Endothelial cell of umbilical vein (primary cell): ENCODE results near the gene CLSTN2. TPM values are rescaled to one million over a fixed set of nuclear protein-coding genes. Genes with fewer than 3 reads are reported as not detected.

Experiments used
- BruUV-seq: library from RNA; stranded (reverse); fragments of 400-500 nt; replicated peaks from 2 replicates; lab custom pipeline; 2021; lab: Mats Ljungman, UMichigan
- CTCF ChIA-PET: fragments of 300-600, 350-600 bp; sonication (Branson Sonifier 250); formaldehyde crosslinking; loops from one replicate; lab custom pipeline; 2021; ENCODE audit warnings: antibody characterized with exemption, inconsistent platforms; lab: Charles Lee
- POLR2A ChIA-PET: fragments of 300-600, 350-600 bp; sonication (Branson Sonifier 250); formaldehyde crosslinking; loops from one replicate; lab custom pipeline; 2021; ENCODE audit warnings: antibody characterized with exemption, inconsistent platforms; lab: Charles Lee
- DNase-seq: peaks from one replicate; pipeline ENCODE4 v3.0.0-alpha.2; 2011; ENCODE audit warnings: low read depth, low spot score
- FAIRE-seq: peaks from 2 replicates; lab custom pipeline; 2011; peaks lifted over from hg19 to GRCh38; lab: Jason Lieb, UNC
- H2AFZ ChIP-seq: 2 replicates; pipeline ENCODE4 v1.6.0; 2012; ENCODE audit warnings: low read depth, low read length, control low read depth, inconsistent platforms
- H3K27ac ChIP-seq: 2 replicates; pipeline ENCODE4 v1.5.1; 2011; ENCODE audit warnings: low read depth, mild to moderate bottlenecking, control low read depth, low read length, moderate library complexity; ENCODE audit not compliant: insufficient read depth
- H3K27me3 ChIP-seq, 2 experiments: 2 replicates each; pipeline versions ENCODE4 v1.6.0 to v1.6.1; 2011; ENCODE audit warnings: low read length in 2 of 2, mixed read lengths in 1 of 2; ENCODE audit not compliant: control insufficient read depth in 2 of 2, insufficient read depth in 2 of 2
- H3K36me3 ChIP-seq, 2 experiments: 2 replicates in 1 of 2; 3 replicates in 1 of 2; pipeline ENCODE4 v1.5.1; 2011; ENCODE audit warnings: low read length in 2 of 2, mild to moderate bottlenecking in 1 of 2, moderate library complexity in 1 of 2; ENCODE audit not compliant: control insufficient read depth in 2 of 2, insufficient read depth in 2 of 2; ENCODE audit errors: extremely low read depth in 1 of 2
- H3K4me1 ChIP-seq: 3 replicates; pipeline ENCODE4 v1.5.1; 2011; ENCODE audit warnings: mild to moderate bottlenecking, low read length; ENCODE audit not compliant: control insufficient read depth, insufficient read depth; ENCODE audit errors: extremely low read depth
- H3K4me2 ChIP-seq: 2 replicates; pipeline ENCODE4 v1.6.1; 2011; ENCODE audit warnings: low read length, control low read depth, mixed read lengths; ENCODE audit not compliant: insufficient read depth
- H3K4me3 ChIP-seq, 3 experiments: fragments of 200-600 bp in 1 of 3; sonication (generic), shearing (Covaris generic) in 1 of 3; replicated peaks in 1 of 3; 2 replicates each; pipeline ENCODE4 v1.5.1; 2011 to 2016; ENCODE audit warnings: control low read depth in 3 of 3, low read length in 3 of 3, mild to moderate bottlenecking in 2 of 3, inconsistent platforms in 1 of 3, low read depth in 1 of 3, moderate library complexity in 1 of 3; ENCODE audit not compliant: insufficient read depth in 1 of 3
- H3K79me2 ChIP-seq: 2 replicates; pipeline ENCODE4 v1.6.0; 2012; ENCODE audit warnings: low read length, inconsistent platforms; ENCODE audit not compliant: control insufficient read depth, insufficient read depth
- H3K9ac ChIP-seq: replicated peaks from 2 replicates; pipeline ENCODE3; 2011; ENCODE audit warnings: low read length, control low read depth; ENCODE audit not compliant: insufficient read depth; ENCODE audit errors: extremely low read depth
- H3K9me1 ChIP-seq: replicated peaks from 3 replicates; pipeline ENCODE4 v1.6.0; 2011; ENCODE audit warnings: mild to moderate bottlenecking, low read length; ENCODE audit not compliant: control insufficient read depth, insufficient read depth; ENCODE audit errors: extremely low read depth
- H3K9me3 ChIP-seq: replicated peaks from 2 replicates; pipeline ENCODE4 v1.5.1; 2012; ENCODE audit warnings: low read length, inconsistent platforms; ENCODE audit not compliant: control insufficient read depth, insufficient read depth
- H4K20me1 ChIP-seq: replicated peaks from 2 replicates; pipeline ENCODE3; 2011; ENCODE audit warnings: mild to moderate bottlenecking, low read length; ENCODE audit not compliant: control insufficient read depth, insufficient read depth; ENCODE audit errors: extremely low read depth
- EZH2 ChIP-seq: IDR thresholded peaks from 2 replicates; pipeline ENCODE4 v1.6.1; 2012; ENCODE audit warnings: borderline replicate concordance, low read depth, mild to moderate bottlenecking, moderate library complexity, low read length, inconsistent platforms; ENCODE audit not compliant: severe bottlenecking
- FOS ChIP-seq: IDR thresholded peaks from 2 replicates; pipeline ENCODE4 v1.6.1; 2011; ENCODE audit warnings: mild to moderate bottlenecking, low read length, moderate library complexity, borderline replicate concordance; ENCODE audit not compliant: insufficient read depth
- GATA2 ChIP-seq: IDR thresholded peaks from 2 replicates; pipeline ENCODE4 v1.7.0; 2011; ENCODE audit warnings: low read depth, mild to moderate bottlenecking, moderate library complexity, mixed read lengths, low read length; ENCODE audit not compliant: insufficient read length, insufficient read depth
- JUN ChIP-seq: IDR thresholded peaks from 2 replicates; pipeline ENCODE4 v1.6.1; 2011; ENCODE audit warnings: borderline replicate concordance, low read depth; ENCODE audit not compliant: insufficient read length, insufficient read depth
- MYC ChIP-seq: IDR thresholded peaks from one replicate; pipeline ENCODE4 v1.6.1; 2011; ENCODE audit warnings: mild to moderate bottlenecking, low read depth, low read length
- POLR2A ChIP-seq: IDR thresholded peaks from 2 replicates; pipeline ENCODE4 v1.6.1; 2012; ENCODE audit warnings: low read depth, mild to moderate bottlenecking, control low read depth, low read length
- POLR2AphosphoS5 ChIP-seq: IDR thresholded peaks from 2 replicates; pipeline ENCODE4 v1.6.1; 2012; ENCODE audit warnings: low read depth, mild to moderate bottlenecking, control low read depth, low read length, moderate library complexity; ENCODE audit not compliant: insufficient read depth
- dilution Hi-C: fragments of 300-500 bp; cut with MboI; formaldehyde crosslinking; loops from one replicate; pipeline ENCODE4 v1.15.0; 2019; ENCODE audit warnings: low sequenced_read_pairs; ENCODE audit not compliant: extremely low pct_ligation_motif_present
- intact Hi-C: fragments of 100-400 bp; cut with micrococcal nuclease; formaldehyde crosslinking; loops from one replicate; pipeline ENCODE4 v1.10.0; 2022
- polyA plus RNA-seq, 4 experiments: library from polyadenylated mRNA; depleted of rRNA in 3 of 4; stranded (reverse) in 3 of 4; unstranded in 1 of 4; fragments of >200 nt; gene quantifications; 2 replicates each; pipeline versions ENCODE4 v1.2.1 to v1.2.3, GENCODE V29; 2011 to 2012; ENCODE audit warnings: missing spikeins in 1 of 4
- total RNA-seq: library from RNA; stranded (reverse); gene quantifications from 2 replicates; pipeline ENCODE4 v1.2.3, GENCODE V29; 2021
- TF ChIP-seq, protein P1 (sequence below), 2 donors: IDR thresholded peaks; 1 replicate in 1 of 2; 2 replicates in 1 of 2; pipeline ENCODE4 v1.5.1; 2011; ENCODE audit warnings: low read length in 2 of 2, mild to moderate bottlenecking in 2 of 2, moderate library complexity in 2 of 2, control low read depth in 1 of 2, inconsistent platforms in 1 of 2, low read depth in 1 of 2; ENCODE audit not compliant: insufficient read depth in 1 of 2; ENCODE audit errors: extremely low read depth in 1 of 2
- TF ChIP-seq, protein P2 (sequence below): IDR thresholded peaks from 2 replicates; pipeline ENCODE4 v1.6.1; 2011; ENCODE audit not compliant: insufficient read depth, insufficient read length

Gene CLSTN2
- total and polyA plus RNA-seq, 2 donors (not counting 3 experiments of a cell fraction or from before 2014, with no cell fraction given), result 0.26 to 0.38 TPM

DNA sequence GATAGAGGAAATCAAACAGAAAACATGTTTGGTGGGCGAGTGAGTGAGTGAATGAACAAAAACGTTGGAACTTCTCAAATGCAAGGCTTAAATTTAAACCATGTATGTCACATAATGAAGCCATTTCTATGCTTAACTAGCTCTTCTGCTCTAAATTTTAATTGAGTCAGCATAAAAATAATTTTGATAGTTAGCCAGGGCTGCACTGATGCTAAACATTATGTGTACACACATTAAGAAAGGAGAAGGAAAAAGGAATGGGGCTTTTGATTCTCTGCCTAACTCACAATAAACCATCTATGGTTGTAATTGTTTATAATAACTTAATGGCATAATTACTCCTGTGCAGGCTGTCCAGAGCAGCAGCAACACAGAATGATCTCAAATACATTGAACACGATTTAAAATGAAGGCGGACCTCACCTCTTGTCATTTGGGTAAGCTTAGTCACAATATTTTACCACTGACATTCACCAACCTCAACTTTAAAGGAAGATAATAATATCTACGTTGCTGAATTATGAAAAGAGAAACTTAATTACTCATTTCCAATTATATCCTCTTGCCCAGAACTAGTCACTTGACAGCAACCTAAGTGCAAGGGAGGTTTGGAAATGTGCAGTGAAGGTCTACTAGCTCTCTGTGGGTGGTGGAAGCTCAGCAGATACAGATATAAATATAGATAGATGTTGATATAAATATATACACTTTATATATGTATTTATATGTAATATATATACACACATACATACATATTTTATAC is 424.4 kb downstream of the CLSTN2 start:
- H3K4me1 ChIP-seq, result no peaks in the 10 kb centered on the region
- no peaks in the 10 kb centered on the region for H3K36me3 ChIP-seq
- no peaks in the 10 kb centered on the region for H3K27me3 ChIP-seq
- DNase-seq (no peak), FAIRE-seq (no peak)
- no peaks in the 10 kb centered on the region for H3K9me3 ChIP-seq
- H3K4me2 ChIP-seq, result no peak overlapping the region
- no peak overlapping the region for H3K4me3 ChIP-seq
- CTCF ChIA-PET, result no interaction called here
- H3K9ac ChIP-seq, result no peak overlapping the region
- no peak overlapping the region for H3K27ac ChIP-seq
- H4K20me1 ChIP-seq, result no peaks in the 10 kb centered on the region
- POLR2A ChIA-PET, result no interaction called here
- intact Hi-C loops (no loop called here), dilution Hi-C loops (no loop called here)
- H3K79me2 ChIP-seq, result no peaks in the 10 kb centered on the region
- no peaks in the 10 kb centered on the region for H3K9me1 ChIP-seq
- TF ChIP-seq GATA2, result no peak
- TF ChIP-seq, protein P1, sequence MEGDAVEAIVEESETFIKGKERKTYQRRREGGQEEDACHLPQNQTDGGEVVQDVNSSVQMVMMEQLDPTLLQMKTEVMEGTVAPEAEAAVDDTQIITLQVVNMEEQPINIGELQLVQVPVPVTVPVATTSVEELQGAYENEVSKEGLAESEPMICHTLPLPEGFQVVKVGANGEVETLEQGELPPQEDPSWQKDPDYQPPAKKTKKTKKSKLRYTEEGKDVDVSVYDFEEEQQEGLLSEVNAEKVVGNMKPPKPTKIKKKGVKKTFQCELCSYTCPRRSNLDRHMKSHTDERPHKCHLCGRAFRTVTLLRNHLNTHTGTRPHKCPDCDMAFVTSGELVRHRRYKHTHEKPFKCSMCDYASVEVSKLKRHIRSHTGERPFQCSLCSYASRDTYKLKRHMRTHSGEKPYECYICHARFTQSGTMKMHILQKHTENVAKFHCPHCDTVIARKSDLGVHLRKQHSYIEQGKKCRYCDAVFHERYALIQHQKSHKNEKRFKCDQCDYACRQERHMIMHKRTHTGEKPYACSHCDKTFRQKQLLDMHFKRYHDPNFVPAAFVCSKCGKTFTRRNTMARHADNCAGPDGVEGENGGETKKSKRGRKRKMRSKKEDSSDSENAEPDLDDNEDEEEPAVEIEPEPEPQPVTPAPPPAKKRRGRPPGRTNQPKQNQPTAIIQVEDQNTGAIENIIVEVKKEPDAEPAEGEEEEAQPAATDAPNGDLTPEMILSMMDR (IDR thresholded peaks at IDR 0.05; ENCODE audit: extremely low read depth in 1 of 2, insufficient read depth in 1 of 2, low read depth in 1 of 2, low read length in 2 of 2), result no peak
- no peak overlapping the region for H2AFZ ChIP-seq
- BruUV-seq, result no TSS peak

DNA sequence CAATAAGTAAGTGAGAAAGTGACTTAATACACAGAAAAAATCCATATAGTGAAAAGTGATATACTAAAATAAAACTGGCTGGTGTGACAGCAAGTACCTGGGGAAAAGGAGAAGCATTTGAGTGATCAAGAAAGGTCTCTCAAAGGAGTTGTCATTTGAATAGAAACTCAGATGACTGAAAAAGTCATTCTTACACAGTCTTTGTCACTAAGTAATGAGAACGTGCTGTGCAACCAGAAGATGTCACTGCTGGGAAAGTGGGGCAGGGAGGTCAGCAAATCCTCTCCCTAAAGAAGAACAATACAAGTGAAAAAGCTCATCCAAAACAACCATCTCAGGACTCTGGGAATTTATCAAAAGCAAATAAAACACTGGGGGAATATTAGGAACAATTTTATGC is 425.3 kb downstream of the CLSTN2 start:
- intact Hi-C loops, result no loop called here
- Histone ChIP-seq H3K4me1 (no peaks in the 10 kb centered on the region), H3K9me1 (no peaks in the 10 kb centered on the region), H3K9ac (no peak overlapping the region), H3K79me2 (no peaks in the 10 kb centered on the region), H2AFZ (no peak overlapping the region), H3K4me3 (no peak overlapping the region), H3K9me3 (no peaks in the 10 kb centered on the region), H3K27me3 (no peaks in the 10 kb centered on the region), H3K36me3 (no peaks in the 10 kb centered on the region), H3K4me2 (no peak overlapping the region), H3K27ac (no peak overlapping the region), H4K20me1 (no peaks in the 10 kb centered on the region)
- FAIRE-seq, result no peak
- DNase-seq, result no peak
- POLR2A ChIA-PET, result no interaction called here
- CTCF ChIA-PET, result no interaction called here
- BruUV-seq, result no TSS peak
- dilution Hi-C loops, result no loop called here
- no peak for TF ChIP-seq JUN
- no peak for TF ChIP-seq MYC
- TF ChIP-seq, protein P2, sequence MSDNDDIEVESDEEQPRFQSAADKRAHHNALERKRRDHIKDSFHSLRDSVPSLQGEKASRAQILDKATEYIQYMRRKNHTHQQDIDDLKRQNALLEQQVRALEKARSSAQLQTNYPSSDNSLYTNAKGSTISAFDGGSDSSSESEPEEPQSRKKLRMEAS, result no peak
- TF ChIP-seq, protein P1 (IDR thresholded peaks at IDR 0.05; ENCODE audit: extremely low read depth in 1 of 2, insufficient read depth in 1 of 2, low read depth in 1 of 2, low read length in 2 of 2), result no peak
- TF ChIP-seq GATA2, result no peak
- no peak for TF ChIP-seq EZH2
- TF ChIP-seq POLR2A, result no peak
- no peak for TF ChIP-seq POLR2AphosphoS5
- no peak for TF ChIP-seq FOS
